ENCODE measurements around the gene ARG1. TPM values are rescaled to one million over a fixed set of nuclear protein-coding genes. Genes with fewer than 3 reads are reported as not detected.

ARG1 gene
- total and polyA plus RNA-seq, 10 of the 15 experiments (the other 5 are each of a cell fraction or from before 2014, with no cell fraction given), result 0.33 TPM; not detected in 9

- POLR2A ChIA-PET, result no interaction called here
- no peaks in the 10 kb centered on the region; a peak in 1 of 4 replicates for H3K36me3 ChIP-seq (ENCODE audit: control insufficient read depth in 2 of 2, insufficient read depth in 2 of 2, low read length in 1 of 2)
- H3K4me3 ChIP-seq, result no peak overlapping the region
- in situ Hi-C loops (cut with MboI) (no loop called here), intact Hi-C loops (cut with micrococcal nuclease; ENCODE audit: unreplicated experiment) (no loop called here)
- SMC1A ChIA-PET (ENCODE audit: uncharacterized antibody, unreplicated experiment), result no interaction called here
- H3K9me3 ChIP-seq (replicated peaks; ENCODE audit: control insufficient read depth, insufficient read depth, low read length), result no peaks in the 10 kb centered on the region
- DNase-seq (ENCODE audit: low read depth, low spot score), result no peak
- H2AFZ ChIP-seq (ENCODE audit: control insufficient read depth, low read depth, low read length), result no peak overlapping the region
- H3K27ac ChIP-seq (ENCODE audit: control insufficient read depth, insufficient read depth), result no peak overlapping the region
- WGBS (ENCODE audit: insufficient coverage, insufficient replicate concordance, low lambda C conversion rate, missing lambda C conversion rate), result 54% methylated on average over 1 of the region's 1 CpG
- no peak overlapping the region for H3K4me2 ChIP-seq (ENCODE audit: control insufficient read depth, insufficient read depth)
- no peaks in the 10 kb centered on the region for H3K4me1 ChIP-seq (ENCODE audit: control insufficient read depth, insufficient read depth, low read length)
- no peaks in the 10 kb centered on the region for H3K27me3 ChIP-seq (replicated peaks in 1 of 2; ENCODE audit: control insufficient read depth in 2 of 2, insufficient read depth in 2 of 2, low read length in 1 of 2)
- H3K9ac ChIP-seq (ENCODE audit: control insufficient read depth, insufficient read depth, low read length), result no peak overlapping the region
- no peaks in the 10 kb centered on the region for H3K79me2 ChIP-seq (ENCODE audit: control insufficient read depth, insufficient read depth, low read length)
- CTCF ChIA-PET, result interaction anchor here (0.6 to 3.5 kb wide), 5 partner anchors 10 to 408 kb away, joined by 3 to 13 read pairs (median 4); partner anchors contain the start of gene MED23
- H4K20me1 ChIP-seq (ENCODE audit: control insufficient read depth, insufficient read depth), result no peaks in the 10 kb centered on the region
- FAIRE-seq, result no peak
- RAD21 ChIA-PET (ENCODE audit: unreplicated experiment), result interaction anchor here (1.3 kb wide), 1 partner anchor 10 kb away, joined by 4 read pairs; no protein-coding TSS in a partner anchor
- no peak for ATAC-seq
- BruUV-seq (replicated peaks), result no TSS peak
- no peak for TF ChIP-seq IKZF1 (conservative IDR thresholded peaks at IDR 0.05)
- no peak for TF ChIP-seq EGR1 (IDR thresholded peaks at IDR 0.05; ENCODE audit: borderline replicate concordance in 1 of 2, low read depth in 2 of 2, low read length in 2 of 2)
- TF ChIP-seq EED (IDR thresholded peaks at IDR 0.05; ENCODE audit: low read depth), result no peak
- no peak for TF ChIP-seq HSF1 (IDR thresholded peaks at IDR 0.05; ENCODE audit: low read depth, low read length)
- TF ChIP-seq ELK1 (IDR thresholded peaks at IDR 0.05; ENCODE audit: low read depth, low read length), result no peak
- TF ChIP-seq PAX5 (IDR thresholded peaks at IDR 0.05; ENCODE audit: borderline replicate concordance, low read depth, low read length), result no peak
- no peak for TF ChIP-seq GABPA (IDR thresholded peaks at IDR 0.05; ENCODE audit: low read depth)
- no peak for TF ChIP-seq ZNF274 (IDR thresholded peaks at IDR 0.05; ENCODE audit: insufficient read depth, insufficient read length)
- TF ChIP-seq YBX1 (IDR thresholded peaks at IDR 0.05), result no peak
- no peak for TF ChIP-seq ZNF687 (IDR thresholded peaks at IDR 0.05)
- TF ChIP-seq HDAC6 (IDR thresholded peaks at IDR 0.05; ENCODE audit: unreplicated experiment), result no peak
- no peak for TF ChIP-seq MLLT1 (IDR thresholded peaks at IDR 0.05)
Observed at GRCh38 chr6:131523988-131524673, 48.9 kb upstream of the ARG1 start.

Data from GM12878 (cell line).